KOPT-K1 (cell line): Measurements from ENCODE around the gene TMEM98.
"Not testable (repeated sequence)": the region's sequence is repeated elsewhere in the genome, so short reads cannot be mapped to it uniquely, and the experiment has no call there.

Experiments used
- H3K27ac ChIP-seq: fragments of 200-600 bp; sonication (generic); 2 replicates; pipeline ENCODE4 v1.5.1; 2016; ENCODE audit warnings: antibody characterized with exemption, mild to moderate bottlenecking, low read depth, low read length; ENCODE audit not compliant: poor library complexity, severe bottlenecking
- H3K36me3 ChIP-seq: fragments of 200-600 bp; sonication (generic); 2 replicates; pipeline ENCODE4 v1.5.1; 2017; ENCODE audit warnings: antibody characterized with exemption, mild to moderate bottlenecking, low read length, moderate library complexity; ENCODE audit not compliant: insufficient read depth
- H3K9me3 ChIP-seq: fragments of 200-600 bp; sonication (generic); 2 replicates; pipeline ENCODE4 v1.5.1; 2017; ENCODE audit warnings: antibody characterized with exemption, low read length, mild to moderate bottlenecking; ENCODE audit not compliant: insufficient read depth, poor library complexity, severe bottlenecking

Gene TMEM98

GRCh38 chr17:32944248-32945020 is 16.5 kb downstream of the TMEM98 start:
- no peaks in the 10 kb centered on the region for H3K9me3 ChIP-seq
- no peaks in the 10 kb centered on the region for H3K36me3 ChIP-seq
- no peak overlapping the region for H3K27ac ChIP-seq

GRCh38 chr17:32946375-32947135 is 18.6 kb downstream of the TMEM98 start:
- Histone ChIP-seq H3K27ac (no peak overlapping the region), H3K36me3 (no peaks in the 10 kb centered on the region), H3K9me3 (no peaks in the 10 kb centered on the region)

GRCh38 chr17:32947736-32948135 is 19.8 kb downstream of the TMEM98 start:
- no peaks in the 10 kb centered on the region for H3K9me3 ChIP-seq
- H3K36me3 ChIP-seq: no peaks in the 10 kb centered on the region
- no peak overlapping the region for H3K27ac ChIP-seq

GRCh38 chr17:32949181-32949580 is 21.2 kb downstream of the TMEM98 start:
- Histone ChIP-seq H3K9me3 (no peaks in the 10 kb centered on the region), H3K36me3 (no peaks in the 10 kb centered on the region), H3K27ac (no peak overlapping the region)

GRCh38 chr17:32952491-32952890 is 24.5 kb downstream of the TMEM98 start:
- not testable (repeated sequence) for H3K9me3 ChIP-seq, H3K36me3 ChIP-seq, H3K27ac ChIP-seq

- Histone ChIP-seq H3K36me3 (no peaks in the 10 kb centered on the region), H3K9me3 (no peaks in the 10 kb centered on the region), H3K27ac (no peak overlapping the region)
Observed at GRCh38 chr17:32953045-32953444, 25.1 kb downstream of the TMEM98 start.

GRCh38 chr17:32953857-32954256 is 25.9 kb downstream of the TMEM98 start:
- Histone ChIP-seq H3K27ac (no peak overlapping the region), H3K36me3 (no peaks in the 10 kb centered on the region), H3K9me3 (no peaks in the 10 kb centered on the region)

- Histone ChIP-seq H3K36me3 (no peaks in the 10 kb centered on the region), H3K27ac (no peak overlapping the region), H3K9me3 (no peaks in the 10 kb centered on the region)
Observed at GRCh38 chr17:32954477-32954876, 26.5 kb downstream of the TMEM98 start.

GRCh38 chr17:32955155-32955554 is 27.2 kb downstream of the TMEM98 start:
- no peaks in the 10 kb centered on the region for H3K36me3 ChIP-seq
- H3K27ac ChIP-seq: no peak overlapping the region
- H3K9me3 ChIP-seq: no peaks in the 10 kb centered on the region

- H3K27ac ChIP-seq: no peak overlapping the region
- H3K36me3 ChIP-seq: no peaks in the 10 kb centered on the region
- no peaks in the 10 kb centered on the region for H3K9me3 ChIP-seq
Observed at GRCh38 chr17:32956240-32956970, 28.5 kb downstream of the TMEM98 start.

- Histone ChIP-seq H3K27ac (no peak overlapping the region), H3K36me3 (no peaks in the 10 kb centered on the region), H3K9me3 (no peaks in the 10 kb centered on the region)
Observed at GRCh38 chr17:32958418-32958817, 30.5 kb downstream of the TMEM98 start.

GRCh38 chr17:32960815-32961214 is 32.9 kb downstream of the TMEM98 start:
- no peaks in the 10 kb centered on the region for H3K9me3 ChIP-seq
- H3K27ac ChIP-seq: no peak overlapping the region
- H3K36me3 ChIP-seq: no peaks in the 10 kb centered on the region

- H3K27ac ChIP-seq: no peak overlapping the region
- H3K36me3 ChIP-seq: no peaks in the 10 kb centered on the region
- no peaks in the 10 kb centered on the region for H3K9me3 ChIP-seq
Observed at GRCh38 chr17:32962320-32962711, 34.4 kb downstream of the TMEM98 start.

GRCh38 chr17:32964541-32964940 is 36.6 kb downstream of the TMEM98 start:
- no peak overlapping the region for H3K27ac ChIP-seq
- H3K36me3 ChIP-seq: no peaks in the 10 kb centered on the region
- H3K9me3 ChIP-seq: no peaks in the 10 kb centered on the region

- not testable (repeated sequence) for H3K36me3 ChIP-seq, H3K9me3 ChIP-seq, H3K27ac ChIP-seq
Observed at GRCh38 chr17:32969231-32969630, 41.3 kb downstream of the TMEM98 start.
